NCI-H2196 (cell line): ENCODE data around the gene PNRC1.
A peak's percentile ranks its signal among the peaks of the same experiment; 100 is the strongest.
"Not testable (repeated sequence)": the region's sequence is repeated elsewhere in the genome, so short reads cannot be mapped to it uniquely, and the experiment has no call there.

Source experiments
- DNase-seq: peaks from one replicate; lab custom pipeline; 2025; ENCODE audit not compliant: unreplicated experiment; lab: John Stamatoyannopoulos, UW

PNRC1 gene

DNA sequence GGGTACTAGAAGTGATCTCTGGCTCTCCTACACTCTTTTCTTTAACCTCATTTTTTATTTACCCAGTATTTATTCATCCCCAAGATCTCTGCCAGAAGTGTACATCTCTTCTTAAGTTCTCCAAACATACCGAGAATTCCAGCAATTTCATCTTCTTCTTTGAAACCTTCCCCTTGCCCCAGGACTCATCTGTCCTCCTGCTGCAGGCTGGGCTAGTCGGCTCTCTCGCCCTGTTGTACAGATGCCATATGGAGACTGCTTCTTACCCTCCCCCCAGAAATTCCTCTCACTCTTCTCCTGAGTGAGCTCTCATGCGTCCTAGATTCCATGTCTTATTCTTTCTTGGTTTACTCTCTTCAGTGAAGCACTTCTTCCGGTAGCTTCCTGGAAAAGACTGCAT, 21.9 kb upstream of the PNRC1 start:
- no peak for DNase-seq

DNA sequence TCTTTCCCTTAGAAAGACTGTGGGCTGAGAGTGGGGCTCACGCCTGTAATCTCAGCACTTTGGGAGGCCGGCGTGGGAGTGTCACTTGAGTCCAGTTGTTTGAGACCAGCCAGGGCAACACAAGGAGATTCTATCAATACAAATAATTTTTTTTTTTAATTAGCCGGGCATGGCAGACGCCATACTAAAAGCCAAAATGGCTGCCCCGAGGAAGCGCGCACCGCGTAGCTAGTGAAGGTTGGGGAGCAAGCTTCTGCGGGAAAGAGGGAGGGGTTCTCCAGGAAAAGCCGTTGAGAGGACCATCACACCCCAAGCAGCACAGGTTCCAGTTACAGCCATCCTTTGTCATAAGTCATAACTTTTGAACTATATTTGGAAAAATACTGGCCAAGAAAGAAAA, 21.3 kb upstream of the PNRC1 start:
- no peak for DNase-seq

DNA sequence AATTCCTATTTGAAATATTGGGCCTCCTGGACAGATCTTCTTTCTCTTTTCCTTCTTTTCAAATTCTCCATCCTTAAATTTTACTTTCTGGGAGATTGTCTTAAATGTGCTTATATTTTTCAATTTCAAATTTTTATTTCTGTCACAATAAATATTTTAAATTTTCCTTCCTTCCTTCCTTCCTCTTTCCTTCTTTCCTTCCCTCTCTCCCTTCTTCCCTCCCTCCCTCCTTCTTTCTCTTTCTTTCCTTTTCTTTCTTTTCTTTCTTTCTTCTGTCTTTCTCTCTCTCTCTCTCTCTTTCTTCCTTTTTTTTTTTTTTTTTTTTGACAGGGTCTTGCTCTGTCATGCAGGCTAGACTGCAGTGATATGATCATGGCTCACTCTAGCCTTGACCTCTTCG, 16.7 kb upstream of the PNRC1 start:
- DNase-seq, result no peak

DNA sequence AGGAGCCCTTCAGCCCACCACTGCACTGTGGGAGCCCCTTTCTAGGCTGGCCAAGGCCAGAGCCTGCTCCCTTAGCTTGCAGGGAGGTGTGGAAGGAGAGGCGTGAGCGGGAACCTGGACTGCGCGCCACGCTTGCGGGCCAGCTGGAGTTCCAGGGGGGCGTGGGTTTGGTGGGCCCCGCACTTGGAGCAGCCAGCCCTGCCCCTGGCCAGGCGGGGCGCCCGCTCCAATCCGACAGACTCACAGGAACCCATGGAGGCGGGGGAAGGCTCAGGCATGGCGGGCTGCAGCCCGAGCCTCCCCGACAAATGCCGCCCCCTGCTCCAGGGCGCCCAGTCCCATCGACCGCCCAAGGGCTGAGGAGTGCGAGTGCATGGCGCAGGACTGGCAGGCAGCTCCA, 15.6 kb upstream of the PNRC1 start:
- not testable (repeated sequence) for DNase-seq

DNA sequence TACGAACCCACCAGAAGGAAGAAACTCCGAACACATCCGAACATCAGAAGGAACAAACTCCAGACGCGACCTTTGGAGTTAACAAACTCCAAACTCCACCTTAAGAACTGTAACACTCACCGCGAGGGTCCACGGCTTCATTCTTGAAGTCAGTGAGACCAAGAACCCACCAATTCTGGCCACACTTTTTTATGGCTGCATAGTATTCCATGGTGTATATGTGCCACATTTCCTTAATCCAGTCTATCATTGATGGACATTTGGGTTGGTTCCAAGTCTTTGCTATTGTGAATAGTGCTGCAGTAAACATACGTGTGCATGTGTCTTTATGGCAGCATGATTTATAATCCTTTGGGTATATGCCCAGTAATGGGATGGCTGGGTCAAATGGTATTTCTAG, 14.4 kb upstream of the PNRC1 start:
- not testable (repeated sequence) for DNase-seq

DNA sequence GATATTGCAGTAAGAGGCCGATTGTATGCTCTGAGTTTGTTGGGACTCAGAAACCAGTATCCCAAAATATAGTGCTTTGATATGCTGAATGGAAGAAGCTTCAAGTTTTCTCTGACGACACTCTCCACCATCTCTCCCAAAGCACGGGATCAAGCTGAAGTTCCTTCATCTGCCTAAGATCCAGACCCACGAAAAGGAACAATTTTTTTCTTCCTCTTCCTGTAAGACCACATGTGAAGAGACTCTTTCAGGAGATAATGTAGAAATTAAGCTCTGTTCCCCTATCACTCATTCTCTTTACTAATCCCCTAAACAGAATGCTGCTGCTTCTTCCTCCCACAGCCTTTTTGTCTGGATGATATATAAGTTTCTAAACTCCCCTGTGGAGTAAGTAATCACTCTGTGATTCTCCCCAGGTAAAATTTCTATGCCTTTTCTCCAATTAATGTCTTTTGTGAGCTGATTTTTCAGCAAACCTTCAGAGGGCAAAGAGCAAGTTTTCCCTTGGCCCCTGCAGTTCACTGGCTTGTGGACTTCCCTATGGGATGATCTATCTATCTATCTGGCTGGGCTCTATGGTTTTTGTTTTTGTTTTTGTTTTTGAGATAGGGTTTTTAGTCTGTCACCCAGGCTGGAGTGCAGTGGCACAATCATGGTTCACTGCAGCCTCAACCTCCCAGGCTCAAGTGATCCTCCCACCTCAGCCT, 13.5 kb upstream of the PNRC1 start:
- DNase-seq, result no peak

DNA sequence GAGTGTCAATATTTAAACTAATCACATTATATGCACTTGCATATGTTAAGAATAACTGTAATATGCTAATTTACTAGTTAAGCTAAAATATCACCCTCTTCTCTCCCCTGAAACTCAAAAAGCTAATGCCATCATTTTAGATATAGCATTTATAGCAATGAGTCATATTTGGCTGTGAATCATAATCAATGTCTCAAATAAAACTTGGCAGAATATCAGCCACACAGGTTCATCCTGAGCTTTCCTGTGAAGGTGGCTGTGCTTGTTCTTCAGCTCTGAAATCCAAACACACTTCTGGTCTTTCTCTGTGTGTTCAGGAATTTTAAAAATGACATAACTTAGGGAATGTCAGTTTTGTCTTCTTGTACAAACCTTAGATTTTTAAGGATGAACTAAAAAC, 12.8 kb upstream of the PNRC1 start:
- no peak for DNase-seq

DNA sequence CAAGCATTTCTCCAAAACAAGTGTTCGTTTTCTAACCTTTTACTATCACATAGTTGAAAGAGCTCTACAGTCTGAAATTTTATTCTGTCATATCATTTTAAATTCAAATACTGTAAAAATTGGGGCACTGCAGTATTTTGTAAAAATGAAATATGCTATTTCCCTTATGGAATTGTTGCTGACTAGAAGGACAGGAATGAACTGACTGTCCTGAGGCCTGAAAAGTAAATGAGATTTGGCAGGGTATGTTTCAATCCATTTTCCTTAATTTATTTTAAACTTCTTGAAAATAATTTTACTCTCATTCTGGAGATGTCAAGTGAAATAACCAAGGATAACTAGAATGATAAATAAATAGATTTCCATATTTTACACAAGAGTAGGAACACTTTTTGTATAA, 11.9 kb upstream of the PNRC1 start:
- no peak for DNase-seq

DNA sequence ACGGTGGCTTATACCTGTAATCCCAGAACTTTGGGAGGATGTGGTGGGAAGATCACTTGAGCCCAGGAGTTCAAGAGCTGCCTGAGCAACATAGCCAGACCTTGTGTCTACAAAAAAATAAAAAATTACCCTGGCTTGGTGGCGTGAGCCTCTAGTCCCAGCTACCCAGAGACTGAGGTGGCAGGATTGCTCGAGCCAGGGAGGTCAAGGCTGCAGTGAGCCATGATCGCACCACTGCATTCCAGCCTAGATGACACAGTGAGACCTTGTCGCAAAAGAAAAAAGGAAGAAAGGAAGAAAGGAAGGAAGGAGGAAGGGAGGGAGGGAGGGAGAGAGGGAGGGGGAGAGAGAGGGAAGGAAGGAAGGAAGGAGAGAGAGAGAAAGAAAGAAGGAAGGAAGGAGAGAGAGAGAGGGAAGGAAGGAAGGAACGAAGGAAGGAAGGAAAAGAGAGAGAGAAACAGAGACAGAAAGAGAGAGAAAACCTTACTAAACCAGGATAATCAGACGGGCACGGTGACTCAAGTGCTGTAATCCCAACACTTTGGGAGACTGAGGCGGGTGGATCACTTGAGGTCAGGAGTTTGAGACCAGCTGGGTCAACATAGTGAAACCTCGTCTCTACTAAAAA, 10.9 kb upstream of the PNRC1 start:
- DNase-seq, result no peak

DNA sequence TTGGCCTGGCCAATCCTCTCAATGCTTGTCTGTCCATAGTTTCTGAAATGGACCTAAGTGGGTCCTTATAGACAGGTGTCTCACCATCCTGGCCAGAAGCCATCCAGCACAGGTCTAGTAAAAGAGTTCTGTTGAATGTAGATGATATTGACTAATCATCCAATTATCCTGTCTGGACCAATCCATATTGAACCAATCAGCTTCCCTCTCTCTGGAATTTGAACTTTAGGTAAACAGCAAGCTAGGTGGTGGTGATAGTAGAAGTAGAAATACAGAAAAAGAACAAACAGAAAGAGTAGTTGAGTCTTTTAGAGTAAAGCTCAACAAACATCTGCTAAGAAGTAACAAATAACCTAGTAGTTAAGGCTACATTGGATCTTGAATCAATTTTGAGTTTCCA, 9.5 kb upstream of the PNRC1 start:
- no peak for DNase-seq

DNA sequence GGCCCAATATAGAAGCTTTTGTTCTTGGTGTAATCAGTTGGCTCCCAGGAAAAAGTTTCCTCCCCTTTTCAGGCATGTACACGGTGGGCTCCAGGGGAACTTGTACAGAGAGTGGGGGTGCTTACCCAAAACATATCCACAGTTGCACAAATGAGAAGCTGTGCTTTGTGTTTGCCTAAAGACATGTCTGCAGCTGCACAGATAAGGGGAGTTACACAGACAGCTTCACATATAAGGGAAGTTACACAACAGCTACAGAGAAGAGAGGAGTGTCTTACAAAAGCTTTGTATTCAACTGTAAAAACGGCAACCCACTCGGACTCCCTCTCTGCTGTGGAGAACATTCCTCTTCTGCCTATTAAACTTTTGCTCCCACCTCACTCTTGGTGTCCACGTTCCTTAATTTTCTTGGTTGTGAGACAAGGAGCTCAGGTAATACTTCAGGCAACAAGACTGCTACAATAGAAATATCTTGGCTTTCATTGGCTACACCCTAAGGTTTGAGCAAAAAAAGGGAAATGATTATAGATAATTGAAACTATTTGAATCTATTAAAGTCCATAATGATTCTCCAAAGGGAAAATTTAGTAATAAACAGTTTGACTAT, 7.4 kb upstream of the PNRC1 start:
- no peak for DNase-seq

DNA sequence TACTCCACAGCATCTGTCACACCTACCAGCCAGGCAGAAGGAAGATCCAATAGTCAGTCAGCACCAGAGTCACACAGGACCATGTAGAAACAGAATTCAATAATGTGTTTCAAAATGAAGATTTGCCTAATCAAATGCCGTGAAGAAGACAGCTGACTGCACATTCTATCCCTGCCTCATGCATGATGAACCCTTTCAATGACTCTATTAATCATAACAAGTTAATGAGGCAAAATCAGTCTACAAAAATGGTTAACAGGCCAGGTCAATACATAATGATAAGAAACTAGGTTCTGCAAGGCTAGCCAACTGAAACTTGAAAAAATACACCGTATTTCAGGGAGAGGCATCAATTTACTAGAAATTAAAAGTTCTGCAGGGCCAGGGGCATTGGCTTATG, 6.7 kb upstream of the PNRC1 start:
- DNase-seq, result no peak

DNA sequence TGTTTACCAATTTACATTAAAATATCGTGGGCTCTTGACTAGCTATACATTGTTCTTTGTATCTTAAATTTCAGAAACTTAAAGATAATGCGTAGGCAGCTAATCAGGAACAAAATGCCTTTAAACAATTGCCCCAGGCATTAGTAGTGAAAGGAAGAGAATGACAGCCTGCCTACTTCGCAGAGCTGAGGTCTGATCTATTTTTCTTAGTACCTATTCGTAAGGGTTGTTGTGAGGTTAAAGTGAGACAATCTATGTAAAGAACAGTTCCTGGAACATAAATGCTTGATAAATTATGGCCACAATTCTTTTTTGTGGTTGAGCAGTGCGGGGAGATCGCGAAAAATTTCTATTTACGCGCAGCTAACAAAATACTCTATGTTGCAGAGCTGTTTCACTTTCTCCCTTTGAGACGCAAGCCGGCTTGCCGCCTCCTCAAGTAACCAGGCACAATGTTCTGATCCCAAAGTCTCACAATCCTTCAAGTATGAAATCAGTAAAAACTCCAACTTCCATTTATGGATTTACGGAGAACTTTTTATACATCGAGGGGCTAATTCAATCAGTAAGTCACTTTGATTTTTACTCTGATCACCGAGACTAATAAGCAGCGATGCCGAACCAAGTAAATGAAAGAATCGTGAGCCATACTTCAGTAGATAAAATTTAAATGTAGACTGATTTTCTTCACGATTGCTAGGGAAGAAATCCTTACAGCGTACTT, 878 bp upstream of the PNRC1 start:
- peak; percentile 44 for DNase-seq

DNA sequence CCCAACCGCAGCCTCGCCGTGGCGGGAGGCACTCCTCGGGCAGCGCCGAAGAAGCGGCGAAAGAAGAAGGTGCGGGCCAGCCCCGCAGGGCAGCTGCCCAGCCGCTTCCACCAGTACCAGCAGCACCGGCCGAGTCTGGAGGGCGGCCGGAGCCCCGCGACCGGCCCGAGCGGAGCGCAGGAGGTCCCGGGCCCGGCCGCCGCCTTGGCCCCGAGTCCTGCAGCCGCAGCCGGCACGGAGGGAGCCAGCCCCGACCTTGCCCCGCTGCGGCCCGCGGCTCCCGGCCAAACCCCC, 525 bp downstream of the PNRC1 start:
- DNase-seq, result no peak

DNA sequence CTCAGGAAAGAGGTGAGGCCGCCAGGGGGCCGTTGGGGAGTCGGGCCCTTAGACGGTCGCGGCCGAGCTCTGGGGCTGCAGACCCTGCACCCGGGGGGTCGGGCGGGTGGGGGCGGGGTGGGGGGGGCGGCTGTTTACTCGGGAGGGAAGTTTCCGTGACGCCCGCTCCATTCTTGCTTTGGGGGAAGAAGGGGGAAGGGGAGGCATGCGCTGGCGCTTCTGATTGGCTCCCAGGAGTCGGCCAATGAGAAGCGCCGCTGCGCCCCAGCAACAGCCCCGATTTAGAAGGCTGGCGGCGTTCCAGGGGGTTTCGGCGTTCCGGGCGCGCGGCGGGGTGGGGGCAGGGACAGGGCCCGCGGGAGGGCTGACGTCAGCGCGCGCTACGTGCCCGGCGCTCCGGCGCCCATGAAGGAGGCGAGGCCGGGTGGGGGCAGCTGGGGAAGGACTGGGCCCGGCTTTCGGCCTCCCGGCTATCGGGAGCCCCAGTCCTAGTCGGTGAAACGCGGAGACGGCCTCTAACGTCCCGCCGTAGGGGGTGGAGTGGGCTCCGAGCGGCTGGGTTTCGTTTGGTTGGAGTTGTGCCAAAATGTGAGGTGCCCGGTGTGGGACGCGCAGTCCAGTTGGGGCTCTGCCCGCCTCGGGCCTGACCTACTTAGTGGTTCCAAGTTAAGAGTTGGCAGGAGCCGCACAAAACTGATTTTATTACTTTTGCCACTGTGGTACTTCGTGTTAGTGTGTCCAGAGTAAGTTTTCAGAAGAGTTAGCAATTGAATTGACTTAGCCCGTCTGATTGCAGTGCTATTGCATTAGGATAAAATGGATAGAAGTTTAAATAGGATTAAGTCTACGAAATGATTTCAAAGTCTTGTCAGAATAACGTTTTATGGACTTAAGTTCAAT, 1.1 kb downstream of the PNRC1 start:
- peak; percentile 96 for DNase-seq

DNA sequence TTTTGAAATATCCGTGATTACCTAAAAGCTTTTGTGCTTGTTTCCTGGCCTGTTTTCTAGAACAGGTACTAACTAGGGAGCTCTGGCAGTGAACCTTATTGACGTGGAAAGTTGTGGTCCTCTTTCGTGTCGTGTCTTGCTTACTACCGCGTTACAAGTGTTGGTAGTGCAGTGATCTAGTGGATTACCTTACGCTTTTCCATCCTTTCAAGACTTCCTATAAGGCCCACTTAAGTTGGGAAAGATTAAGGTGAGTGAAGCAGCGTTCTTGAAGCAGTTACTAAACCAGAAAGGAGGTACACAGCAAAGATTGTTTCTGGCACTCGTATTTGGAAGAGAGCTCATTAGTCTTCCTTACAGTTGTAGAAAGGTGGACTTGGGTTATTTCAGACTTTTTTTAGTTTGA, 1.9 kb downstream of the PNRC1 start:
- DNase-seq, result no peak

DNA sequence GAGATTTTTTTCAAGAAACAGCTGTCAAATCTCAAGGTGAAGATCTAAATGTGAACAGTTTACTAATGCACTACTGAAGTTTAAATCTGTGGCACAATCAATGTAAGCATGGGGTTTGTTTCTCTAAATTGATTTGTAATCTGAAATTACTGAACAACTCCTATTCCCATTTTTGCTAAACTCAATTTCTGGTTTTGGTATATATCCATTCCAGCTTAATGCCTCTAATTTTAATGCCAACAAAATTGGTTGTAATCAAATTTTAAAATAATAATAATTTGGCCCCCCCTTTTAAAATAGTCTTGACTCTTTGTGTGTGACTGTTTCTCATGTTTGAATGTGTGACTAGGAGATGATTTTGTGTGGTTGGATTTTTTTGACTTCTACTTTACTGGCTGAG, 4.0 kb downstream of the PNRC1 start:
- no peak for DNase-seq

DNA sequence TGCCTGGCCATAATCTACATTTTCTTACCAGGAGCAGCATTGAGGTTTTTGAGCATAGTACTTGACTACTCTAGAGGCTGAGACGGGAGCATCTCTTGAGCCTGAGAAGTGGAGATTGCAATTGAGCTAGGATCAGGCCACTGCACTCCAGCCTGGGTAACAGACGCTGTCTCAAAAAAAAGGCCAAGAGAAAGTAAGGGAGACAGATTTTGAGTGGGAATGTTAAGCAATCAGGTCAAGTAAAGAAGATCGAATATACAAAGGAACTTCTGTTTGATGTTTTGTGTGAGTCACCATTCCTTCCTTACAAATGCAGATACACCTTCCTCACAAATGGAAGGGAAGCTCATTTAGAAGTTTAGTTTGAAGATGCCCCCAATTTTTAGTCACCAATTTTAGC, 4.4 kb downstream of the PNRC1 start:
- DNase-seq, result no peak

DNA sequence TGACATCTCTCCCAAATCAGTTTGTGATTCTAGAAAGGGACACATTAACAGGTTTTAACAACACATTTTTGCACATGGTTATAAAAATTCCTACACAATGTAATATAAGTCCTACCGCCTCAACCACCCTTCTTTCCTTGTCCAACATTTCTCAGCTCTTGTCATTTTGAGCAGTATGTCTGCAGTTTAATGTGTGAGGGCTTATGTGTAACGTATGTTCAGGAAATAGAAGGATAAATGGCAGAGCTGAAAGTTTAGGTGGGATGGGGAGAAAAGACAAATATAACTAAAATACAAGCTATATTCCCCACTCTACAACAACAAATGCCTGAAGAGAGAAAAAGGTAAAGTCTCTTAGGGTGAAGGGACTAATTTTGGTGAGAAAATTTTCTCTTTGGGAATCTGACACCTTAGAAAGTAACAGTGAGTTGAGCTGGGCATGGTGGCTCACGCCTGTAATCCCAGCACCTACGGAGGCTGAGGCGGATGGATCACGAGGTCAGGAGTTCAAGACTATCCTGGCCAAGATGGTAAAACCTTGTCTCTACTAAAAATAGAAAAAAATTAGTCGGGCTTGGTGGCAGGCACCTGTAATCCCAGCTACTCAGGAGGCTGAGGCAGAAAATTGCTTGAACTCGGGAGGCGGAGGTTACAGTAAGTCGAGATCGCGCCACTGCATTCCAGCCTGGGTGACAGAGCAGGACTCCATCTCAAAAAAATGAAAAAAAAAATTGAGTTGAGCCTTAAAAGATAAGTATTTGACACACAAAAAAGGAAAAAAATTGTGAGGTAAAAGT, 5.1 kb downstream of the PNRC1 start:
- DNase-seq, result no peak

DNA sequence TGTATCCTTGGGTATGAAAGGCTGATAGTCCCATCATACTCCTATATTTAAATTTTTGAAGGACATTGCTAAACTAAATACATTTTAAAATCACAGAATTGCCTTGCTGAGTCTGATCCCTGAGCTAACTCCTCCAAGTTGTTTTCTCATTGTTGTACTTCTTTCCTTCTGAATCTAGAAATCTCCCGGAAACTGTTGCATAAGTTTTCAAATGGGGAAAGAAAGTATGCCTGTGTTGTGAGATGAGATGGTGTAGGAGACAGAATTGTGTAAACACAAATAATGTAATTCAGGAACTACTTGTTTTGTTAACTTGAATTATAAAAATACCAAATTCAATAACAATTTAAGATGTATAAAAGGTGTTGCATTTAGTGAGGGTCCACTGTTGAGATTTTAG, 7.3 kb downstream of the PNRC1 start:
- DNase-seq, result no peak
